HG03108 (cell line): ENCODE results near the gene PIK3R5.

Experiments
- ATAC-seq: cut with Tn5 transposase; IDR thresholded peaks from one replicate; pipeline ENCODE4 v1.9.1; 2021; ENCODE audit warnings: moderate library complexity; ENCODE audit not compliant: unreplicated experiment

Gene PIK3R5, protein sequence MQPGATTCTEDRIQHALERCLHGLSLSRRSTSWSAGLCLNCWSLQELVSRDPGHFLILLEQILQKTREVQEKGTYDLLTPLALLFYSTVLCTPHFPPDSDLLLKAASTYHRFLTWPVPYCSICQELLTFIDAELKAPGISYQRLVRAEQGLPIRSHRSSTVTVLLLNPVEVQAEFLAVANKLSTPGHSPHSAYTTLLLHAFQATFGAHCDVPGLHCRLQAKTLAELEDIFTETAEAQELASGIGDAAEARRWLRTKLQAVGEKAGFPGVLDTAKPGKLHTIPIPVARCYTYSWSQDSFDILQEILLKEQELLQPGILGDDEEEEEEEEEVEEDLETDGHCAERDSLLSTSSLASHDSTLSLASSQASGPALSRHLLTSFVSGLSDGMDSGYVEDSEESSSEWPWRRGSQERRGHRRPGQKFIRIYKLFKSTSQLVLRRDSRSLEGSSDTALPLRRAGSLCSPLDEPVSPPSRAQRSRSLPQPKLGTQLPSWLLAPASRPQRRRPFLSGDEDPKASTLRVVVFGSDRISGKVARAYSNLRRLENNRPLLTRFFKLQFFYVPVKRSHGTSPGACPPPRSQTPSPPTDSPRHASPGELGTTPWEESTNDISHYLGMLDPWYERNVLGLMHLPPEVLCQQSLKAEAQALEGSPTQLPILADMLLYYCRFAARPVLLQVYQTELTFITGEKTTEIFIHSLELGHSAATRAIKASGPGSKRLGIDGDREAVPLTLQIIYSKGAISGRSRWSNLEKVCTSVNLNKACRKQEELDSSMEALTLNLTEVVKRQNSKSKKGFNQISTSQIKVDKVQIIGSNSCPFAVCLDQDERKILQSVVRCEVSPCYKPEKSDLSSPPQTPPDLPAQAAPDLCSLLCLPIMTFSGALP

DNA sequence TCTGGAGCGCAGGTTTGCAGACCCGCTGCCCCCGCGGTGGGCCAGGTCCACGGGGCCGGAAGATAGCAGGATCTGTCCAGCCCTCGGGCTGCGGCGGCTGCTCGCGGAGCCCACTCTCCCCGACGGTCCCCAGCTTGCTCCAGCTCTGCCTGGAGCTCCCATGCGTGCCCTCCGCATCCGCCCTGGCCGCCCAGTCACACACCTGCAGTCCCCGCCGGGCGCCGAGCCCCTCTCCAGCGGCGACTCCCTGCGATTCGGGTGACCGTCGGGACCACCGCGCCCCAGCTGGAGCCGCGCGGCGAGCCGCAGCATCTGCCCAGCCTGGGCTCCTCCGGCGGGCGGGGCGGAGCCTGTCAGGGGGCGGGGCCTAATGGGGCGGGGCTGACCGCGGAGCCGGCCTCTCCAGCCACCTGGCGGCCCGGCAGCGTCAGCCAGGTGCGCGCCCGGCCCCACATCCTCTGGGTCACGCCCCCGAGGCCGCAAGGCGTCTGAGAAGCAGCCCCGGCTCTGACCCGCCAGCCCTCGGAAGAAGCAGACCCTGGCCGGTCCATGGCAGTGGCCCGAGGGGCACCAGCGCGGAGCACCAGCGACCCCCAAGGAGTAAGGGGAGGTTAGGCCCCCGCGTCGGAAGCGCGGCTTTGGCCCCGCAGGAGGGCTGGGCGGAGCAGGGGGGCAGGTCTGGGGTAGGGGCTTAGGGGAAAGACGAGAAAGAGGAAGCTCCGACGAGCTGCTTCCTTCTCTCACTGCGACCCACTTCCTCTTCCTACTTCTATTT lies at the start of gene PIK3R5:
PIK3R5 (minus strand) TSS at position 314 of the 775 bp plus-strand sequence. CDS start 54,213 bp downstream, outside the sequence.
- ATAC-seq, result peak; percentile 73

DNA sequence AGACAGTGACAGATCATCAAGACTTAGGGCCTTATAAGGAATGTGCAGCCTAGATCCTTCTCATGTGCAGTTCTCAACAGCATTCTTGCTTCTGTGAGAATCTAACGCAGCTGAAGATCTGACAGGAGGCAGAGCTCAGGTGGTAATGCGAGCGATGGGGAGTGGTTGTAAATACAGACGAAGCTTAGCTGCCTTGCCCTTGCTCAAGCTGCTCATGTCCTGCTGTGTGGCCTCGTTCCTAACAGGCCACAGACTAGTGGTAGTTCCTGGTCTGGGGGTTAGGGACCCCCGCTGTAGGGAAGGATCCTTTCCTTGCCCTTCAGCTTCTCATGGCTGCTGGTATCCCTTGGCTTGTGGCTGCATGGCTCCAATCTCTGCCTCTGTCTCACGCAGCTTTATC lies 45.5 kb upstream of the PIK3R5 start:
- ATAC-seq, result no peak

DNA sequence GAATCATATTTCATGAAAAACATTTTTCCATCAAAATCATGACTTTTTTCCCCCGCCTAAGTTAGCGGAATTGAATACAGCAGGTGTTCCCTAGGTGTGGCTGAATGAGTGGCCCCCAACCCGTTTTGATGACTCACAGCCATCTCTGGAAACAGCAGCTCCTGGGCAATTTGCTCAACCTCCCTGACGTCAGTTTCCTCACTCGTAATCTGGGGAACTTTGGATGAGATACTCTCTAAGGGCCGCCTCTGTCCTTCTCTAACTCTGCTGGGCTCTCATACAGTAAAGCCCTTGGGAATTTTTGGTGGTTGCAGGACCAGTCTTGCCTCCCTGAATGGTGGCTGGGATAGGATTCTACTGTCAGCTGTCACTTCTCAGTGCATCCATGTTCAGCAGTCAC lies 44.2 kb upstream of the PIK3R5 start:
- ATAC-seq, result no peak

DNA sequence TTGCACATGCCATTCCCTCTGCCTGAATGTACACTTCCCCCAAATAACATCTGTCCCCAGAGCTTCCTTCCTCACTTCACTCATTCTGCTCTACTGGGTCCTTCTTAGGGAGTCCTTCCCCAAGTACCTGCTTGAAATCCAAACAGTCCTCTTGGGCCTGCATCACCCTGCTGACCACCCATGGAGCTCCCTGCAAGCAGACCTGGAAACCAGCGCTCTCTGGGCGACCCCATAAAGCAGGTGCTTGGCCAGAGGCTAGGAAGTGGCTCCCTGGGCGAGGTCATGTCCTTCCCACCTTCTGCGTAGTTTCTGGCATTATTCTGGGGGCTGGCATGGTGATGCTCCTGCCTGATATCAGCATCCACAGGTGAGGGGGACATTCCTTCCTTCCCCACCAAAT lies 43.6 kb upstream of the PIK3R5 start:
- ATAC-seq, result no peak

DNA sequence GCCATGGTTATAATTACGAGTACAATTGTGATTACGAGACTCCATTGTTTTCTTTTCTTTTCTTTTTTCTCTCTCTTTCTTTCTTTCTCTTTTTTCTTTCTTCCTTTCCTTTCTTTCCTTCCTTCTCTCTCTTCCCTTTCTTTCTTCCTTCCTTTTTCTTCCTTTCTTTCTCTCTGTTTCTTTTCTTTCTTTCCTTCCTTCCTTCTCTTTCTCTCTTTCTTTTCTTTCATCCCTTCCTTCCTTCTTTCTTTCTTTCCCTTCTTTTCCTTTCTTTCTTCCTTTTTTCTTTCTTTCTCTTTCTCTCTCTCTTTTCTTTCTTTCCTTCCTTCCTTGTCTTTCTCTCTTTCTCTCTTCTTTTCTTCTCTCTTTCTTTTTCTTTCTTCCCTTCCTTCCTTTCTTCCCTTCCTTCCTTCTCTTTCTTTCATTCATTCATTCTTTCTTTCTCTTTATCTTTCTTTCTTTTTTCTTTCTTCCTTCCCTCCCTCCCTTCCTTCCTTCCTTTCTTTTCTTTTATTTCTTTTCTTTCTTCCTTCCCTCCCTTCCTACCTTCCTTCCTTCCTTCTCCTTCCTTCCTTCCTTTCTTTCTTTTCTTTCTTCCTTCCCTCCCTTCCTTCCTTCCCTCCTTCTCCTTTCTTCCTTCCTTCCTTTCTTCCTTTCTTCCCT lies 41.7 kb upstream of the PIK3R5 start:
- ATAC-seq, result no peak

DNA sequence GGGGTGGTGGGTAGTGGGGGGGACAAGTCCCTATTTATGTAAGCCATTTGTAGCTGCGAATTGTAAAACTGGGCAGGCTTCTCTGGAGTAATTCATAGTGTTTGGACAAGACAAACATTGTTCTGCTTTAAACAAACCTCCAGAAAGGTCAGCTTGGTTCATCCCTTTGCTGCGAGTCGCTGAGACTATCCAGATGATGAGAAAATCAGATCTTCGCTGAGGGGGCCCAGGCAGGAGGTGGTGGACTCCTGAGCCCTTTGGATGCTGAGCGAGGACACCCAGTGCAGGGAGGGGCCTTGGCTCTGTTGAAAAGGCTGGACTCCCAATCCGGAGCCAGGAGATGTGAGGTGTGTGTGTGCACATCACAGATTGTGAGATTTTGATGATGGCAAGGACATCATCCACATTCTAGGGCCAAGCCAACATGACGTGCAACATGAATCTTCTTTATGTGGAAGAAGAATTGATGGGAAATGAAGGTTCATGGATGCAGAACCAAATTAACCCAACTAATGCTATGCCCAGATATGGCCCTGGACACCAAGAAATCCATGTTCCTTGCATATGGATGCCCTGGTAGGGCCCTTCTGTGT lies 40.8 kb upstream of the PIK3R5 start:
- ATAC-seq, result no peak

DNA sequence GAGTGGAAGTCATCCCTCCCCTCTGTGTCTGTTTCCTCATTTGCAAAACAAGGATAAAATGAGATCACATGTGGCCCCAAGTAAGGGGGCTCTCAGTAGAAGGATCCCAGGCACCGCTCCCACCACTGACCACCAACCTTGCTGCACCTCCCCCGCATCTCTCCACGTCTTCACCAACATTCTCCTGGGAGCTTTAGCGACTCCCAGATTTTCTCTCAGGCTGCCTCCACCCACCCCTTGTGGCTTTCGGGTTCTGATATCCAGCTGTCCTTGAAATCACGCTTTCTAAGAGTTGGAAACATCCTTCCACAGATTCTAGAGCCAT lies 39.4 kb upstream of the PIK3R5 start:
- no peak for ATAC-seq

DNA sequence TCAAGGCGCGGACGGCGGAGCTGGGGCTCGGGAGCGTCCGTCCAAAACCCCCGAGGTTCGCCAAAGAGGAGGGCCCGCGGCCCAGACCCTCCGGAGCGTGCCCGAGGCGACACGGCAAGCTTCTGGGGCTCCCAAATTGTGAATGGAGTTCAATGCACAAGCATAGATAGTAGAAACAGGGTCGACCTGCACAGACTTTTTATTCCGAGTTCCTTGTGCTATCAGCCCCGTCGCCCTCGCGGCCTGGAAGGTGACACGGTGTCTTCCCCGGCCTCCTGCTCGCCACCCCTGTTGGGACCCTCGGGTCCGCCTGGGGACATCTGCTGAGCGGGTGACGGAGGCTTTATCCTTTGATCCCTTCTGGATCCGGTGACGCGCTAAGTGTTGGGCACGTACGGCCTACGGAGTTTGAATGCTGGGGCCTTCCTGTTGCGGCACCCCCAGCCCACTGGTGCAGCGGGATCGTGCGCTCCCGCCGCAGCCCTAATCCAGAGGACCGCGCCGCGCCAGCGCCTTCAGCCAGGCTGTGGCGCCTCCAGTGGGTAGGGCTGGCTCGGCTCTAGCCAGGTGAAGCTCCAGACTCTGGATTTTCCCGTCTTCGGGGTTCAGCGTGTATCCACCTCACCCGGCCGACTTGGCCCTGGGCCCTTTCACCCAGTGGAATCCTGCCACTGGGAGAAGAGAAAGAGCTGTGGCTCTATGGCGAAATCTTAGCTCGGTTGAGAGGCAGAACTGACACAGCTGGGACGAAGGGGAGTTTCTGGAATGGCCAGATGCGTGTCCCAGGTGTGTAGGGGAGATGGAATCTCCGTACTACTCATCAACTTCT lies 38.8 kb upstream of the PIK3R5 start:
- no peak for ATAC-seq

DNA sequence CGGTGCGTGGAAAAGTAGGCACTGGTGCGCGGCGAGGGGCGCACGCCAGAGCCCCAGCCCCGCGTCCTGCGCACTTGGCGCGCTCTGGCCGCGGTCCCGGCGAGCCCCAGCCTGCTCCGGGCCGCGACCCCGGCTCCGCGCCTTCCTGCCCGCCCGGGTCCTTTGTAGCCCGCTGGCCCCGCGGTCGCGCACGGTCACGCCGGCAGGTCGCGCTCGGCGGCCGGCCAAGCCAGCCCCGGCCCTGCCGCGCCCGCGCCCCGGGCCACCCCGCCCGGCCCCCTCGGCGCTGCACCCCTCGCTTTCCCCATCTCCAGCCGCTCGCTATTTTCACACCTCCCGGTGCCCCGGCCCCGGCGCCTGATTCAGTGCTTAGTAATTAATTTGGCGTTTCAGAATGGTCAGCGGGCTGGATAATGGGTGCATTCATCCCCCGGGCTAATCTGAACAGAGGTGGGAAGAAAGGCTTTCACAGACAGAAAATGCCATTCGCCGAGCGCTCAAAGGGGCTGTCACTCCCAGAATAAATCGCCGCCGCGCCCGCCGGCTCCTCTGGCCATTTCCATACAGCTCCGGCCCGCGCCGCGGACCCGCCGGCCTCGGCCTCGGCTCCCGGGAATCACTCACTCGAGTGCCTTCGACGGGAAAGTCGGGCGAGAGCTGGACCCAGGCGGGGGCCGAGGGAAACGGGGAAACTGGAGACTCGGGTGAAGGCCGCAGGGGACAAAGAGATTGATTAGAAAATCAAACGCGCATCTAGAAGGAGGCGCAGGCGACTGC lies 38.0 kb upstream of the PIK3R5 start:
- ATAC-seq, result no peak

DNA sequence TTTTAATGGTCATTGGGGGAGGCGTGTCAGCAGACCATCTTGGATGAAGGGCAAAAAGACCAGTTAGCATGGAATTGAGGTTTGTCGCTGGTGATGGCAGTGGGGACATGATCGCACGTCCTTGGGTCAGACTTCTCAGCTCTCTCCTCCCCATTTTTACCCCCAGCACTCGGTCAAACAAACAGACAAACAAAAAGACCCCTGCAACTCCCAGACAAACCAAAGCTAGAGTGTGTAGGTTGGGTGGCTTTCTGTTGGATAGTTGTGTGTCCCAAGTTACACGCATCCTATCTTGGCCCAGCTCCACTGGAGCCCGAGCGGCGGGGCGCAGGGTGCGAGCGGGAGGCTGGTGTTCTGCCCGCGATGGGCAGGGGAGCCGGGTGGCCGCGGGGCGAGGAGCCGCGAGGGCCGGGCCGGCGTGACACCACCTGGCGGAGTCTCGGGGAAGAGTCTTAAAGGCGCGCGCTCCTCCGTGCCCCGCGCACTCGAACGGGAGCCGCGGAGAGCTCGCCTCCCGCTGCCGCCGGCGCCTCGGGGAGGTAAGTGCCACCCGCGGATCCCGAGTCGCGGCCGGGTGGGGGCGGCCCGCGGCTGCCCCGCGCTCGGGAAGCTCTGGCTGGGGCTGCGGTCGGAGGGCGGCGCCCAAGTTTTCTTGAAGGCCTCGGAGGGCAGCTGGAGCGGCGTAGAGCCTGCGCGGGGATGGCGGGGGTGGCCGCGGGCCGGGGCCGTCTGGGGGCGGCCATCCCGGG lies 37.3 kb upstream of the PIK3R5 start:
- no peak for ATAC-seq

DNA sequence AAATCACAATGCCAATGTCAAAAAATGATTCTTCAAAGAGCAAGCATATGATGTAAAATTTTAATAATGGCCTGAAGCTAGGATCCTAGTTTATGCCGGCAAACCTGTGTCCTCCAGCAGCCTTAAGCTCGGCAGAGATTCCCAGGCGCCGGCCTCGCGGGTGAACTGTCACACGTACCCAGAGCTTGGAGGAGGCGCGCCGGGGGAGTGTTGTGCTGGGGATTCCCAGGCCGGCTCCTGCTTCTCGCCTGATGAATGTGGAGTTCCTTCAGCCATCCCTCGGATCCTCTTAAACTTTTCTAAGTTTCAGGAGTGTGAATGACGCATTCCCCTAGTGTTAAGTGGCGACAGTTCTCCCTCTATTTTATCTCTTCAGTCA lies 36.7 kb upstream of the PIK3R5 start:
- ATAC-seq, result no peak

DNA sequence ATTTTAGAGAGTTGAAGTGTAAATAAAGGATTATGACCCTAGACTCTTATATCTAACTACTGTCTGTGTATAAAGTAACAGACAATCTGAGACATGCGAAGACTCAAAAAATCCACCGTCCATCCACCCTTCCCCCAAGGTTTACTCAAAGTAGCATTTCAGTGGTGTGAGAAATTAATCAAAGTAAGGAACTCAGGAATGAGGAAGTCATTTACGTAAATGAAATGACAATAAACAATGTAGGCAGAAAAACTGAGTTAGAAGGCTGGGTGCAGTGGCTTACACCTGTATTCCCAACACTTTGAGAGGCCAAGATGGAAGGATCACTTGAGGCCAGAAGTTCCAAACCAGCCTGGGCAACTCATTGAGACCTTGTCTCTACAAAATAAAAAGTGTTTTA lies 36.1 kb upstream of the PIK3R5 start:
- ATAC-seq, result no peak

DNA sequence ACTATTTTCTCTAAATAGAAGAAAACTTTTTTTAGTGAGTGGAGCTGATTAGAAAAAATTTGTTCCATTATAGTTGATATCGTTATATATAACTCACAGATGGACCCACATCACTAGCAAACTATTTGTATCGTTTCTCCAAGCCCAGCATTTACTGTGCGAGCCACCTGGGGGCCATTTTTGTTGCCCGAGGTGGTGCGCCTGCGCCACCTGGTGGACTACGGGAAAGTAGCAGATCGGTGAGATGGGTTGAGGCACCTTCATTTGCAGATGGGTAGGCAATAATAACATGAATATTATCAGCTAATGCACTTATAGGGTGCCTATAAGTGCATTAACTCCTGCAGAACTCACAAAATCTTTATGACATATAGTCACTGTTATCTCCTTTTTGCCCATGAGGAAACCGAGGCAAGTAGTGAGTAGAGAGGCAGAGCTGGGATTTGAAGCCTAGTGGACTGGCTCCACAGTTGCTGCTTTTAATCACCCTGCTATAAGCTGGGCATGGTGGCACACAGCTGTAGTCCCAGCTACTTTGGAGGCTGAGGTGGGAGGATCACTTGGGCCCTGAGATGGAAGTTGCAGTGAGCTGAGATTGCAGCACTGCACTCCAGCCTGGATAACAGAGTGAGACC lies 32.6 kb upstream of the PIK3R5 start:
- ATAC-seq, result no peak

DNA sequence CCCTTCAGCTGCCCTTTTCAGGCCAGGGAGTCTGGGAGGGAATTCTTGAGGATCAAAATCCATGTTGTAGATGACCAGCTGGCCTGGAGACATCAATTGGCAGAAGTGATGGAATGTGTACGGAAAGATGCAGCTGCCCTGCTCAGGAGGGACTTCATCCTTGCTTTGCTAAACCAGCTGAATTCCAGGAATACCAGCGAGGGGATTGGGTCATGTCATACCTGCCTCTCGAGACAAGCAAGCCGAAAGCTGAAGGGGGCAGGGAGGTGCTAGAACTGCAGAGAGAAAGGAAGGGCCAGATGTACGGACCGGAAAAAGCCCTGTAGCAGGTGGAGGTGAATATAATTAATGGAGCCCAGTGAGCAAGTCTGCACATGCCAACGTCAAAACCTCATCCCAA lies 30.2 kb upstream of the PIK3R5 start:
- no peak for ATAC-seq

DNA sequence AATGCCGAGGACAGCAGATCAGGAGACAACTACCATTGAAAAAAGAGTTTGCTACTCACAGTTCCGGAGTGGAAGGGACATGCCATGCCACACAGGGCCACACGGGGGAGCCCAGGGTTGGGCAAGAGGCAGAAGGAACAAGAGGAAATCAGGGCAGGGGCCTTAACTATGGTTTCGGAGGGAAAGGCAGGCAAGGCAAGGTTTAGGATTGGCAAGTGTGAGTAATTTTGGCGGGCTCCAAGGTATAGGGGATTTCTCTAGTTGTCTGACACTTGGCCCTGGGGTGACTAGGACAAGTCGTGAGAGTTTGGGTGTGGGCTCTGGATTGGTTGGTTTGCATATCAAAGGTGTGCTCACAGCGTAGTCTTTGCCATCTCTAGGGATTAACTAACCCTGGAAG lies 28.8 kb upstream of the PIK3R5 start:
- ATAC-seq, result no peak

DNA sequence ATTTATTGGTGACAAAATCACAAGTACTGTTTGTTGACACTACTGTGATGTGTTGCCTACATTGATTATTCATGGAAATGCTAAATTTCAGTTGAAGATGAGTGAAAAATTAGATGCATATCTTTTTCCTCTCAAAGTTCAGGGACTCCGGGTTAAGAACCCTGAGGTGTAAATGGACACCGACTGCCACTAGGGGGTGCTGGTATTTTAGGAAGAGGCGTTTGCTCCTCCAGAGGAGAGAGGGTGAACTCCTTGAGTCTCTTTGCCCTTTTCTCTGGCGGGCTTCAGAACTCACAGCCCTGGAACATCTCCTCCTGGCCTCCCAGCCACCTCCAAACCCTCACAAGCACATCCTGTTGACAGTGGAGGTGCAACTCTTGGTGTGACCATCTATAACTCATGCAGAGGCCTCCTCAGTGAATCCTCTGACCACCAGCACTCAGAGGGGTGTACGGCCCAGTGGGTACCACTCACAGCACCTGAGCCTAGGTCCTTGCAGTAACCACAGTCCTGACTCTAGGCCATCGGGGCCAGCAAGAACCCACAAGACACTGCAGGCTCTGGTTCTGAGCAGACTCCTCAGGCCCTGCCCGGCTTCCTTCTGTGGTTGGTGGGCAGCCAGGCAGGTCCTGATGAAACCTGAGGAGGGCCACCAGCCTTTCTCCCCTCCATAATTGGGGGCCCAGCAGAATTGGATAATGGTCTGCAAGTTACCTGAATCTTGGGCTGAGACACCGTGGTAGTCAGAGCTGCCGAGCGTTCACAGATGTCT lies 26.2 kb upstream of the PIK3R5 start:
- ATAC-seq, result no peak
